Measurements from ENCODE around the gene KCNMA1.

Gene KCNMA1

DNA sequence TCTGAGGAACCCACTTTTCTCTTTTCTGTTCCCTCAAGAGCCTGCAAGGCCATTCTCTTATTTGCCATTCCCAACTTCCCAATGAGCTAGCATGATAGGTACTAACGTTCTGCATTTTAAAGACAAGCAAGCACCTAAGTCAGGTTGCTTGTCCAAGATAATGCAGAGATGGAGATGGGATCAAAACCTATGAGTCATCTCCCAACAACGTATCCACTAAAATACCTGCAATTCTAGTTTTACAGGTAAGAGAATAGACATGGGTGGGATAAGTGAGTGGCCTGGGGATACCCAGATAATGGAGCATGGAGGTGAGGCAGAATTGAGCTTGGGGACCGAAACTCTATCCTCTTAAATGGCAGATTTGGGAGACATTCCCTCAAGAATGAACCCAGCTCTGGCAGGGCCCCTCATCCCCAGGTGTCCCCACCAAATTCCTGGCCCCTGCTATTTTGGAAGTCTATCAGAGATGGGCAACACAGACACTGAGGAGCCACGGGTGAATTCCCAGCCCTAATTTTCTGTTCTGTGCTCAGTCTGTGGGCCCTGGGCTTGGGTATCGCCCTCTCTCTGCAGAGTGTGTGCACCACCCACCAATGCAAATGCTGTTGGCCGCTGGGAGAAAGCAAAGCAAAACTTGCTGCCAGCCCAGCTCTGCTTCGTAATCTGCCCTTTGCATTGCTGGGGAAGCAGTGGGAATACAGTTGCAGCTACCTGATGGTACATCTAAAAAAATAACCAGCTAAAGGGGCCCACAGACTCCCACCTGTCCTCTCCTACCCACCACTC is 98.3 kb downstream of the KCNMA1 start:
- H3K27ac ChIP-seq = no peak overlapping the region
- no peak for TF ChIP-seq ZFX (IDR thresholded peaks at IDR 0.05; ENCODE audit: borderline replicate concordance)
- TF ChIP-seq, protein P1, sequence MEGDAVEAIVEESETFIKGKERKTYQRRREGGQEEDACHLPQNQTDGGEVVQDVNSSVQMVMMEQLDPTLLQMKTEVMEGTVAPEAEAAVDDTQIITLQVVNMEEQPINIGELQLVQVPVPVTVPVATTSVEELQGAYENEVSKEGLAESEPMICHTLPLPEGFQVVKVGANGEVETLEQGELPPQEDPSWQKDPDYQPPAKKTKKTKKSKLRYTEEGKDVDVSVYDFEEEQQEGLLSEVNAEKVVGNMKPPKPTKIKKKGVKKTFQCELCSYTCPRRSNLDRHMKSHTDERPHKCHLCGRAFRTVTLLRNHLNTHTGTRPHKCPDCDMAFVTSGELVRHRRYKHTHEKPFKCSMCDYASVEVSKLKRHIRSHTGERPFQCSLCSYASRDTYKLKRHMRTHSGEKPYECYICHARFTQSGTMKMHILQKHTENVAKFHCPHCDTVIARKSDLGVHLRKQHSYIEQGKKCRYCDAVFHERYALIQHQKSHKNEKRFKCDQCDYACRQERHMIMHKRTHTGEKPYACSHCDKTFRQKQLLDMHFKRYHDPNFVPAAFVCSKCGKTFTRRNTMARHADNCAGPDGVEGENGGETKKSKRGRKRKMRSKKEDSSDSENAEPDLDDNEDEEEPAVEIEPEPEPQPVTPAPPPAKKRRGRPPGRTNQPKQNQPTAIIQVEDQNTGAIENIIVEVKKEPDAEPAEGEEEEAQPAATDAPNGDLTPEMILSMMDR (IDR thresholded peaks at IDR 0.05) = no peak

DNA sequence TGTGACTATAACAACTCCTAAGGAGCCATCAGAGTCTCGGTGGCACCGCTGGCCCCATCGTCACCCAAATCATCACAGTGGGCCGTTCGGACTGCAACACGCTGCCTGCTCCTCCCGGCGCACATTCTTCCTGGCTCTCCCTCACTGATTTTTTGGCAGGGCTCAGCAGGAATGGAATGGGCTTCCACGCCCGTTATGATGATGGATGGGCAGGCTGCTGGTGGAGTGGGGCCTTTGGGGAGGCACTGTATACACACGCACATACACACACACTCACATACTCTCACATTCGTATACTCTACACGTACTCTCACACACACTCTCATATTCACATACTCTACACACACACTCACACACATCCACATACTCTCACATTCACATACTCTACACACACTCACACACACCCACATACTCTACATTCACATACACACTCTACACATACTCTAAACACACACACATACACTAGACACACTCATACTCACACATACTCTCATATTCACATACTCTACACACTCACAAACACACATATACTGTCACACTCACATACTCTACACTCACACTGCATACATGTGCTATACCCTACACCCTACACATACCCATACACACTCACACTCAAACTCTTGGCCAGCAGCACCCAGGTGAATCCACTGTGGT is 99.8 kb downstream of the KCNMA1 start:
- H3K27ac ChIP-seq = no peak overlapping the region
- TF ChIP-seq ZFX (IDR thresholded peaks at IDR 0.05; ENCODE audit: borderline replicate concordance) = no peak
- TF ChIP-seq, protein P1 (IDR thresholded peaks at IDR 0.05) = no peak

DNA sequence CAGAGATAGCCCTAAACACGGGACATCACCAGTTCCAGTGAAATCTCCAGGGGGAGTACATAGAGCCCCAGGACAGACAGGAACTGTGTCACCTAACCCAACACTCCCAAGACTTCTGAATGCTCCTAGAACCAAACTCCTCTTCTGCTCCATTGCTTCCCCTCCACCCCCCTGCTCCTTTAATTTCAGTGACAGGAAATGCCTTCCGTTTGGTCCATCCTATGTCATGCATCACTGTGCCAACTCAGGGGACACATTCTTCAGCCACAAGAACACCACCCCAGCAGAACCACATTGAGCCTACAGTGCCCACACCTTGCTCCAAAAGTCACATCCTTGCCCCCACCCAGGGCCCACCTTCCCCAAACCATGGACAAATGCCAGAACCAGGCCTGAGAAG is 100.5 kb downstream of the KCNMA1 start:
- TF ChIP-seq ZFX (IDR thresholded peaks at IDR 0.05; ENCODE audit: borderline replicate concordance) = no peak
- TF ChIP-seq, protein P1 (IDR thresholded peaks at IDR 0.05) = no peak
- no peak overlapping the region for H3K27ac ChIP-seq

DNA sequence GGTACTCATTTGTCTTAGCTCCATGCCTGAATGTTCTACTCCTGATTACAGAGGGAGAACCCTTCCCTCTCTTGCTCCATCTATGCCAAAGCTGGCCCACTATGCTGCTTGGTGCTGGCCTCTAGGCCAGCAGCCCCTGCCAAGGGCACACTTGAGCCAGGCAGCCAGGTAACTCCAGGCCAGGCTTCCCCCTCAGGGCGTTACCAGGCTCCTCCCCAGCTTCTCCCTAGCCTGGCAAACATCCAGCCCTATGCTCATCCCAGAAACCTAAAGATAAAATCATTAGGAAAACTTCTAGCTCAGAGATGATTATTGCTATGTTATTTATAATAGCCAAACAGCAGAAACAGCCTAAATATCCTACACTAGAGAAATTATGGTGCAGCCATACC is 103.7 kb downstream of the KCNMA1 start:
- TF ChIP-seq ZFX (IDR thresholded peaks at IDR 0.05; ENCODE audit: borderline replicate concordance) = no peak
- TF ChIP-seq, protein P1 (IDR thresholded peaks at IDR 0.05) = no peak
- peak overlapping the region; percentile 41 for H3K27ac ChIP-seq

DNA sequence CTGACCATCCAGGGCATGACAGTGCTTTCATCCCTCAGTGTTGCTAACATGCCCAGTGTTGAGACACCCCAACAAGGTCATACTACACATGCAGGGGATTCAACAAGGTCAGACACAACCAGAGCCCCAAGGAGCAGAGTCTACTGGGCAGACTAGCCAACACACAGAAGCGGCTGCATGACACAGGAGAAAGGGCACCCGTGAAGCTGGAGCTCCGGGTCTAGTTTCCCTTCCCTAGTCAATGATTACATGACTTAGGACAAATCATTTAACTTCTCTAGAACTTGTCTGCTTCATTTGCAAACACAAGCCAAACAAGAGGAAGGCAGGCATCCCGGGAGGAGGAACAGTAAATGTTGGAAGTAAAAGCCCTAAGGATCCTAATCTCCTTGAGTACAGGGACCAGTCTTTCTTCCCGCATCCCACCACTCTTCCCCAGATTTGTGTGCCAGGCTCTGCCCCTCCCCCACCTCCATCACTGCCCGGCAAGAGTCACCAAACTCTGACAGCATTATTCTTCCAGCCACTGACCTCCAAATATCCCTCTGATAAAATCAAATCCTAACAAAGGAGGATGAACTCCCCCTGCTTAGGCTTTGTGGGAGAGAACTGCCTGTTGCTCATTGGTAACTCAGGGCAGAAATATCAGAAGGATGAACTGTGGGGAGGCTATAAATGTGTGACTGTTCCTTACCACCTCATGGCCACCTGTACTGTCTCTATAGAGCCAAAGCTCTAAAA is 104.3 kb downstream of the KCNMA1 start:
- peak overlapping the region; percentile 41 for H3K27ac ChIP-seq
- no peak for TF ChIP-seq ZFX (IDR thresholded peaks at IDR 0.05; ENCODE audit: borderline replicate concordance)
- TF ChIP-seq, protein P1 (IDR thresholded peaks at IDR 0.05) = no peak

DNA sequence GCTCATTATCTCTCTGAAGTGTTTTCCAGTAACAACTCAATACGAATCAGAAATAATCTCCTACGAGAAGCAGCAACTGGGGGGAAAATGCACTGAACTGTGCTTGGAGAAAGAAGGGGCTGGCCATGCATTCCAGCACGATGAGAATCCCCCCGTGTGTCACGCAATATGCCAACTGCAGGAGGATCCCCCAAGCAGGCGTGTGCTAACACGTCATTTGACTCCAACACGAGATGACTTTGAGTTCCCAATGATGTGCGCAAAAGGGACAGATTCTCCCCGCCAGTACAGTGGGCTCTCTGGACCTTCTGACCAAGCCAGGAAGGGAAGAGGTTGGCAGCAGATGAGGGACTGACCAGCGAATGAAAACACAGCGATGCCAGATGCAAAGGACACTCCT is 105.5 kb downstream of the KCNMA1 start:
- TF ChIP-seq, protein P1 (IDR thresholded peaks at IDR 0.05) = no peak
- TF ChIP-seq ZFX (IDR thresholded peaks at IDR 0.05; ENCODE audit: borderline replicate concordance) = no peak

More for the DNA sequence above, 105.5 kb downstream of the KCNMA1 start:
- no peak overlapping the region for H3K27ac ChIP-seq

All from 22Rv1 (cell line).